MCF 10A (cell line): ENCODE measurements around the gene IRF2BP2. TPM values are rescaled to one million over a fixed set of nuclear protein-coding genes. Genes with fewer than 3 reads are reported as not detected.

Source experiments
- BruUV-seq: library from RNA; stranded (reverse); fragments of 400-500 nt; replicated peaks from 2 replicates; lab custom pipeline; 2021; lab: Mats Ljungman, UMichigan
- CTCF ChIA-PET: fragments of 300-600 bp; sonication (Branson Sonifier 250); formaldehyde crosslinking; extraction: SDS; loops from one replicate; lab custom pipeline; 2021; ENCODE audit warnings: antibody characterized with exemption, inconsistent platforms; lab: Yijun Ruan, JAX
- POLR2A ChIA-PET: fragments of 300-600, 350-650 bp; sonication (Branson Sonifier 250); formaldehyde crosslinking; extraction: SDS; loops from one replicate; lab custom pipeline; 2020; ENCODE audit warnings: antibody characterized with exemption, inconsistent platforms; lab: Yijun Ruan, JAX
- DNase-seq: peaks from one replicate; pipeline ENCODE4 v3.0.0-alpha.2; 2018; ENCODE audit not compliant: unreplicated experiment
- H3K27ac Mint-ChIP-seq: one replicate; pipeline ENCODE4 v1.8.0; 2022; ENCODE audit warnings: mild to moderate bottlenecking, low read depth, mixed read lengths; ENCODE audit not compliant: unreplicated experiment
- H3K27me3 Mint-ChIP-seq: one replicate; pipeline ENCODE4 v1.8.0; 2022; ENCODE audit warnings: mixed read lengths; ENCODE audit not compliant: insufficient read depth, unreplicated experiment
- H3K36me3 Mint-ChIP-seq: one replicate; pipeline ENCODE4 v1.8.0; 2022; ENCODE audit warnings: mild to moderate bottlenecking, moderate library complexity, mixed read lengths; ENCODE audit not compliant: insufficient read depth, unreplicated experiment
- H3K4me1 Mint-ChIP-seq: one replicate; pipeline ENCODE4 v1.8.0; 2022; ENCODE audit warnings: mixed read lengths; ENCODE audit not compliant: insufficient read depth, unreplicated experiment
- H3K4me3 Mint-ChIP-seq: one replicate; pipeline ENCODE4 v1.8.0; 2022; ENCODE audit warnings: mild to moderate bottlenecking, moderate library complexity, mixed read lengths; ENCODE audit not compliant: unreplicated experiment
- H3K9me3 Mint-ChIP-seq: one replicate; pipeline ENCODE4 v1.8.0; 2022; ENCODE audit warnings: mixed read lengths; ENCODE audit not compliant: unreplicated experiment
- intact Hi-C: fragments of 100-400 bp; cut with micrococcal nuclease; formaldehyde crosslinking; loops from 2 replicates; pipeline ENCODE4 v1.14.1; 2022
- total RNA-seq: library from RNA; stranded (reverse); gene quantifications from 2 replicates; pipeline ENCODE4 v1.2.3, GENCODE V29; 2022
- TF ChIP-seq, protein P1 (sequence below): fragments of 200-600 bp; IDR thresholded peaks from one replicate; pipeline ENCODE4 v1.8.0; 2022; ENCODE audit warnings: antibody characterized with exemption, mild to moderate bottlenecking; ENCODE audit not compliant: unreplicated experiment

The IRF2BP2 gene
- total RNA-seq, 1 experiment from 2014 or later: 217 TPM

DNA sequence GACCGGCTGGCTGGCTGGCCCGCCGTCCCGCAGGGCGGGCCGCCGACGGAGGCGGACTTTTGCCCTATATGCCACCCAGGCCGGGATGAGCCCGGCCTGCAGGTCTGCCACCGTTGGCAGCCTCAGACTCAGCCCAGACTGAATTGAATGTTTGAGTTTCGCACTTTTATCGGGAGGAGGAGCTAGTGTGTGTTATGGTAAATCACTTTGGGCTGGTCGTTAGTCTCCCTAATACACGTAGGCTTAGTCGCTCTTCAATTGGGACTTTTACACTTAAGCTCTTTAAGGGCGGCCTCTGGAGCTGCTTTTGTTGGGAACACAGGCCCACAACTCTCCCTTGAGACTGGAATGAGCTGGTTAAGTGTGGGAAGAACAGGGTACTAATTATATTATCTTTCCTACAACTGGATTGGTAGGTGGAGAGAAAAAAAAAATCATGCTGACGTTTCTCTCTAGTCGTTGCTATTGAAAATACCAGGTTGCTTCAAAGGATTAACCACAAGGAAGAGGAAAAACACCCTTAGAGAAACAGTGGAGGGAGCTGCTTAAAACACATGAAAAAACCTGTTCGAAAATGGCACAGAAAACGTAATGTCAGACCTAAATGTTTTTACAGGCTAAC is 1.4 kb upstream of the IRF2BP2 start:
- BruUV-seq: no TSS peak
- Mint-ChIP-seq H3K4me3 (peak overlapping the region; percentile 95), H3K9me3 (no peaks in the 10 kb centered on the region), H3K27ac (peak overlapping the region; percentile 95), H3K36me3 (peaks cover 35% of the 10 kb centered on the region), H3K27me3 (no peaks in the 10 kb centered on the region), H3K4me1 (peaks cover 46% of the 10 kb centered on the region)
- POLR2A ChIA-PET: interaction anchor here (0.6 to 20.9 kb wide), 66 partner anchors 10 to 893 kb away, joined by 3 to 904 read pairs (median 6); partner anchors contain the start of genes B3GALNT2, RBM34 and TARBP1
- TF ChIP-seq, protein P1, sequence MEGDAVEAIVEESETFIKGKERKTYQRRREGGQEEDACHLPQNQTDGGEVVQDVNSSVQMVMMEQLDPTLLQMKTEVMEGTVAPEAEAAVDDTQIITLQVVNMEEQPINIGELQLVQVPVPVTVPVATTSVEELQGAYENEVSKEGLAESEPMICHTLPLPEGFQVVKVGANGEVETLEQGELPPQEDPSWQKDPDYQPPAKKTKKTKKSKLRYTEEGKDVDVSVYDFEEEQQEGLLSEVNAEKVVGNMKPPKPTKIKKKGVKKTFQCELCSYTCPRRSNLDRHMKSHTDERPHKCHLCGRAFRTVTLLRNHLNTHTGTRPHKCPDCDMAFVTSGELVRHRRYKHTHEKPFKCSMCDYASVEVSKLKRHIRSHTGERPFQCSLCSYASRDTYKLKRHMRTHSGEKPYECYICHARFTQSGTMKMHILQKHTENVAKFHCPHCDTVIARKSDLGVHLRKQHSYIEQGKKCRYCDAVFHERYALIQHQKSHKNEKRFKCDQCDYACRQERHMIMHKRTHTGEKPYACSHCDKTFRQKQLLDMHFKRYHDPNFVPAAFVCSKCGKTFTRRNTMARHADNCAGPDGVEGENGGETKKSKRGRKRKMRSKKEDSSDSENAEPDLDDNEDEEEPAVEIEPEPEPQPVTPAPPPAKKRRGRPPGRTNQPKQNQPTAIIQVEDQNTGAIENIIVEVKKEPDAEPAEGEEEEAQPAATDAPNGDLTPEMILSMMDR: no peak
- intact Hi-C loops: loop anchor here (1.0 to 10.0 kb wide), 4 partner anchors 371 to 893 kb away; partner anchors contain the start of gene B3GALNT2
- CTCF ChIA-PET: interaction anchor here (0.6 to 6.2 kb wide), 35 partner anchors 10 to 886 kb away, joined by 3 to 76 read pairs (median 5); no protein-coding TSS in a partner anchor
- peak; percentile 96 for DNase-seq

DNA sequence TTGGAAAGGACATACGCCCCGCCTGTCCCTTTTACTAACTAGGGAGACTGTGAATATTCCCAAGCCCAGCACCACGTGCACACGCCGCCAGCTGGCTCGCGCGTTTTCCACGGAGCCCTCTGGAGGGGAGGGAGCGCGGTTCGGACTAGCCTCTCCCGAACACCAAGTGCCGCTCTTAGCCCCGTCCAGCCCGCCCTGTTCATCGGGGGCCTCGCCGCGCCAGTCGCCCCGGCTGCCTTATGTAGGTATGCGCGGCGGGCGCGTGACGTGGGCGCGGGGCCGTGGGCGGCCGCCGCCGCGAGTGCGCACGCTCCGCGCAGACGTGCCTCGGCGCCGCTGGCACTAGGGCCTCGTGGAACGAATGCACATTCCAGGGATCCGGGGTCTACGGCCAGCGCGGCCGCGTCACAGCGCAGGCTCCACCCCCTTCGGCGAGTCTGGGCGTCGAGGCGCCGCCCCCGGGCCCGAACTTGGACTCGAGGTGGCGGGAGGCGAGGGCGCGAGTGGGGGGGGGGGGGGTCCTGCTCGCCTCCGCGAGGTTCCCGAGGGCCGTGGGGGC is 767 bp upstream of the IRF2BP2 start:
- CTCF ChIA-PET: interaction anchor here (0.6 to 6.2 kb wide), 19 partner anchors 15 to 887 kb away, joined by 3 to 76 read pairs (median 5); no protein-coding TSS in a partner anchor
- H3K4me1 Mint-ChIP-seq: peaks cover 50% of the 10 kb centered on the region
- peak; percentile 96 for DNase-seq
- intact Hi-C loops: loop anchor here (1.0 to 10.0 kb wide), 6 partner anchors 372 to 894 kb away; partner anchors contain the start of gene B3GALNT2
- TF ChIP-seq, protein P1: no peak
- H3K9me3 Mint-ChIP-seq: no peaks in the 10 kb centered on the region
- H3K36me3 Mint-ChIP-seq: peaks cover 41% of the 10 kb centered on the region
- peak overlapping the region; percentile 95 for H3K4me3 Mint-ChIP-seq
- POLR2A ChIA-PET: interaction anchor here (0.6 to 20.9 kb wide), 60 partner anchors 10 to 894 kb away, joined by 3 to 904 read pairs (median 6); partner anchors contain the start of genes B3GALNT2, RBM34 and TARBP1
- no peaks in the 10 kb centered on the region for H3K27me3 Mint-ChIP-seq
- no TSS peak for BruUV-seq
- H3K27ac Mint-ChIP-seq: peak overlapping the region; percentile 95

DNA sequence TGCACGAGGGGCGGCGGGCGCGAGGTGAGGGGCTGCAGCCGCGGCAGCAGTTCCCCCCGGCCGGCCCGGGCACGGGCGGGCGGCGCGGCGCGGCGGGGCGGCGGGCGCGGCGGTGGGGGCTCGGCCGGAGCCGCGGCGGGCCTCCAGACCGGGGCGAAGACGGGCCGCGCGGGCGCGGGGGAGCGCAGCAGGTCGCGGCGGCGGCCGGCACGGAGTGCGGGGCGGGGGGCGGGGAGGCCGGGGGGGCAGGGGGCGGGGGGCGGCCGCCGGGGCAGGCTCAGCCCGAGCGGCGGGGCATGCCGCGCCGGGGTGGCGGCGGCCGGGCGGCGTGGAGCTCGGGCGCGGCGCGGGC is 311 bp downstream of the IRF2BP2 start:
- Mint-ChIP-seq H3K4me3 (peak overlapping the region; percentile 95), H3K27me3 (no peaks in the 10 kb centered on the region), H3K27ac (peak overlapping the region; percentile 95), H3K4me1 (peaks cover 58% of the 10 kb centered on the region), H3K36me3 (peaks cover 52% of the 10 kb centered on the region), H3K9me3 (no peaks in the 10 kb centered on the region)
- TF ChIP-seq, protein P1: no peak
- intact Hi-C loops: loop anchor here (1.0 to 10.0 kb wide), 6 partner anchors 235 to 895 kb away; partner anchors contain the start of genes B3GALNT2 and COA6
- no TSS peak for BruUV-seq
- ChIA-PET CTCF (interaction anchor here (0.7 to 6.2 kb wide), 6 partner anchors 48 to 473 kb away, joined by 3 to 76 read pairs (median 54); no protein-coding TSS in a partner anchor), POLR2A (interaction anchor here (0.6 to 20.9 kb wide), 34 partner anchors 9 to 495 kb away, joined by 3 to 904 read pairs (median 14); partner anchors contain the start of gene TARBP1)
- no peak for DNase-seq
